GM19035 (cell line): ENCODE data around the gene NUTM2A.
"Not testable (repeated sequence)": the region's sequence is repeated elsewhere in the genome, so short reads cannot be mapped to it uniquely, and the experiment has no call there.

ENCODE experiments used
- ATAC-seq: cut with Tn5 transposase; IDR thresholded peaks from one replicate; pipeline ENCODE4 v1.9.1; 2021; ENCODE audit not compliant: unreplicated experiment

The NUTM2A gene

GRCh38 chr10:87248818-87249353, 23.6 kb downstream of the NUTM2A start:
- not testable (repeated sequence) for ATAC-seq

- ATAC-seq, result not testable (repeated sequence)
Measured at GRCh38 chr10:87280749-87281392, 55.6 kb downstream of the NUTM2A start.
